NOMO-1 (cell line): ENCODE measurements around the gene EFEMP2.
A peak's percentile ranks its signal among the peaks of the same experiment; 100 is the strongest.
"Not testable (repeated sequence)": the region's sequence is repeated elsewhere in the genome, so short reads cannot be mapped to it uniquely, and the experiment has no call there.

Source experiments
- DNase-seq, 2 experiments: peaks; one replicate each; lab custom pipeline; 2025; ENCODE audit not compliant: unreplicated experiment in 2 of 2; lab: John Stamatoyannopoulos, UW

EFEMP2 gene

DNA sequence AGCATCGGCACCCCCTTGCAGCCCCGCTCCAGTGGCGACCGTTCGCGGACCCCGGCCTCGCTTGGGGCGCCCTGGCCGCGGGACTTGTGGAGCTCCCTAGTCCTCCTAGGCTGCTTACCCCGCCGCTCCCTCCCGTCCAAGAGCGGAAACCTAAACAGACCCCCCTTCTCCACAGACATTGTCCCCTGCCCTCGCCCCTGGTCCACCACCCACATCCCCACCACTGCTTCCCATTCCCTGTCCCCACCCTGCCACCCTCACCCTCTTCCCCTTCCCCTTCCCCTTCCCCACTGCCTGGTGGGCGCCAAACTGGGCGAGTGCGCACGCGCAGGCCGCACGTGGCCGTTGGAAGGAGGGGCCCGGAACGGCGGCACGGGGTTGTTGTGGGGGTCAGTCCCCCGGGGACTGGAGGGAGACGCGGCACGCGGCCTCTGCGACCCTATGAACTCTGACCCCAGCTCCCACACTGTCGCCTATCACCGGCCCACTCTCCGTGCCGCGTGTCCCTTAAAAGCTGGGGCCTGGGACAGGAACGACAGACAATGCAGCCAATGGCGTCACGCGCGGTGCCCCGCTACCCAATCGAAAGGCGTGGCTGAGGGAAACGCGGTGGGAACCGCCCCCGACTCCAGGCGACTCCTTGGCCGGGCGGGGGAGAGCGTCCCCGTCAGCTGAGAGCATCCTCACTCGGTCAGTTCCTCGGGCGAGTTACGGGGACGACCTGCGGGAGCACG lies 39.1 kb downstream of the EFEMP2 start, which contains the start of gene SNX32:
Gene SNX32, plus strand, starts transcription at position 667 of the 734 bp plus-strand sequence. CDS start 103 bp downstream, outside the sequence.
- peak; percentile 92 to 93 for DNase-seq

GRCh38 chr11:65832231-65832630 lies 40.4 kb downstream of the EFEMP2 start:
- not testable (repeated sequence) for DNase-seq

DNA sequence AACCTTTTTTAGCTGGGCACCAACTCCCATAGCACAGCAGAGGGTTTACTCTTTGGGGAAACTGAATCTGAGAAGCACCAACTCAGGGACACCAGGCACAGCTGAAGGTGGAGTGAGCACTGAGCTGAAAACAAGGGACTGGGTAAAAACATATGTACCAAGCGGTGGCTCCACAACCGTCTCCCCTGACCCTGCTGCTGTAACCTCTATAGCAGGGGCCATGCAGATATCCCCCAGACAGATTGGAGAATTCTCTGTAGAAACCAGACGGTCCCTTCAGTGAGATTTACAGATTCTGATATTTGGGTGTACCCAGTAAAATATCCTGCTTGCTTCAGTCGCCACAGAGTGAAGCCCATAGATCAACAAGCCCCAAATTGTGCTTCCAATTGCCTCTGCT lies 43.1 kb downstream of the EFEMP2 start:
- no peak for DNase-seq

DNA sequence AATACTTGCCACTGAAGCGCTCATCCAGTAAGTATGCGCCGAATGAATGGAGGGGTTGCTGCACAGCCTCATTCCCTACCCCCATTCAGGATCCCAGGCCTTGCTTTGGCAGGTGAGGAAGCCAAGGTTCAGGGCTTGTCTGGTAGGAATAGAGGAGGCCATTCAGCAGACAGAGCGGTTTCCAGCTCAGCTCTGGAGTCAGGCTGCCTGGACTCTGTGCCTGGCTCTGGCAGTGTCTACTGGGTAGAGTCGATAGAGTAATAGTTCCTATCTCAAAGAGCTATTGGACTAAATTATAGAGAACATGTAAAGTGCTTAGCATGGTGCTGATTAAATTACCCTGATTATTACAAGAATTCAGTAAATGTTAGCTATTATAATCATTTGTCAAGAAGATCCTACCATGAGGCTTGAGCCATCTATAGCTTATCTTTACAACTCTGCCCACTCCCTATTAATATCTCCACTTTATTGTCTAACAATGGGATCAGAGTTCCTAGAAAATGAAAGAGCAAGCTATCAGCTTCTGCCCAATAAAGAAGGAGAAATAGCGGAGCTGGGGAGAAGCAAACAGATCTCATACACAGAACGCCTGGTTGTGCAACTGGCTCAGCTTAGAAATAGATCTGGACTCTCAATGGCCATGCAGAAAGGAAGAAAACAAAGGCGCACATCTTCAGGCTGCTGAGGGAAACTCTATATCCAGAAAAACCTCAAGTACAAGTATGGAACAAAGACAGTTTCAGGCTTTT lies 45.4 kb downstream of the EFEMP2 start:
- DNase-seq: no peak

DNA sequence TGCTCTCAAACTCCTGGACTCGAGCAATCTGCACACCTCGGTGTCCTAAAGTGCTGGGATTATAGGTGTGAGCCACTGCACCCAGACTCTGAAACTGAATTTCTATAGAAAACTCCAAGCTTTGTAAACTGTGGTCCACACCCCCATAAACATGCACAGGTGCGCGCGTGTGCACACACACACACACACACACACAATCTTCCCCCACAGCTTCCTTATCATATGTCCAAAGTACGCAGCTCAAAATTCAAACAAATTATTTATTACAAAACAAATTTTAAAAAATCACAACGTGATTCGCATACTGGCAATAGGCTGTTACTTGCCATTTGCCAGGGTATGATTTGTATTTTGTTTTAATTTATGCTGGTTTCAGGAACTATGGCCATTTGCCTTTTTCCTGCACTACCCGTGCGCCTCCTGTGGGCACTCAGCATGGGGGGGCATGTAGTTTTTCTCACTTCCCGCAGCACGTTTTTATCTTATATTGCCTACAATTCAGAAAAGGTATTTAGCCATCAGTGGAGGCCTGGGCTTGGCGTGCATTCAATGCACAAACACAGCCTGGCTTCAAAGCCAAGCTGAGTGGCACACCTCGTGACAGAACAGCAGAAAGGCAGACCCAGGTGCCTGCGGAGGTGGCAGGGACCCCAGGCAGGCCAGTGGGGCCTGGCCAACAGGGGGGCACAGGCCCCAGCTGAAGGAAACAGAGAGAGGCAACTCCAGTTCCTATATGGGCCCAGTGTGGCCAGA lies 49.6 kb downstream of the EFEMP2 start:
- no peak for DNase-seq

DNA sequence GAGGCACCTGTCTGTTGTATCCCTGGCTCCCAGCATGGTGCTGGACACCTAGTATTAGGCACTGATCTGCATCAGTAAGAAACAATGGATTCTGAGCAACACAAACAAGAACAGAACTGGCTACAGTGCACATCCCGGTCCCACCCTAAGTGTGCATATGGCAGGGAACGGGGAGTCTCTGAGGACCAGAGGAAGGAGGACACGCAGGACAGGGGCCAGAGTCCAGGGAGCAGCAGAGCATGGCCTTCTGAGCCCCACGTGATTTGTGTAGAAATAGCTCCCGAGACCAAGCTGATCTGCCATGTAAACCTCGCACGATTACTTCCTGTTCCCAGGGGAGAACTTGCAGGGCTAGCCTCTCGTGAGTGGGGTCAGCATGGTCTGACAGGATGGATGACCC lies 51.5 kb downstream of the EFEMP2 start:
- peak in 1 of 2 experiments; percentile 23 for DNase-seq

DNA sequence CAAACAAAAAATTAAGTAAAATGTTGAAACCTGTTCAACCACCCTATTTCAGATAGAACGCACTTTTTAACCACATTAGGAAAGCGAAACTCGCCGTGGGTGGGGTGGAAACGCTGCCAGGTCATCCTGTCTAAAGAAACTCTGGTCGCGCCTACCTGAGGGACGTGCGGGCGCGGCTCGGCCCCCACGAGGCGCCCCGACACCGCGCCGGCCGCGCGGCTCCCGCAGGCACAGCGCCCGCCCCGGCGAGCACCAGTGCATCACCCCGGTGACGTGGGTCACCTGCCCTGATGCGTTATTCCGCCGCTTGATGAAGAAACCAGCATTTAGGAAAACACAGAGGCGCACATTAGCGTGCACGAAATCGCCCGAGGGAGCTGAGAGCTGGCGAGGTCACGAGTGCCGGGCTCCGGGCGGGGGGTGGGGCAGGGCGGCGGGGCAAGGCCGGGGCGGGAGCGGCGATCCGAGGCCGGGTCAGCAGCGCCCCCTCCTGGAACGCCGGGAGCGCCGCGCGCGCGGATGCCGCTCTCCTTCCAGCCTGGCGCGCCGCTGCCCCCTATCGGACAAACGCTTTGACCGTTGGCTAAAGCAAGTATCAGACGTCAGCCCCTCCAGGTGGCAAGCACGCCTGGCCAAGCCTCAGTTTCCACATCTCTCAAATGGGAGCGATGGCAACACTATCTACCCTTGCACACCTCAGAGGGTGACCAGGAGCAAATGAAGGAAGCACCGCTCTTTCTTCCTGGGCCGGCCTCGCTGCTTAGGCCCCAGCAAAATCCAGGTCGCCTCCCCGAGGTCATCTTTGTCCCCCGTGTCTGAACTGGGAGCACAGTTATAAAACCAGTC lies 54.5 kb downstream of the EFEMP2 start:
- peak; percentile 80 to 89 for DNase-seq

- DNase-seq: no peak
These were observed 55.2 kb downstream of the EFEMP2 start for GRCh38 chr11:65817312-65817834.

DNA sequence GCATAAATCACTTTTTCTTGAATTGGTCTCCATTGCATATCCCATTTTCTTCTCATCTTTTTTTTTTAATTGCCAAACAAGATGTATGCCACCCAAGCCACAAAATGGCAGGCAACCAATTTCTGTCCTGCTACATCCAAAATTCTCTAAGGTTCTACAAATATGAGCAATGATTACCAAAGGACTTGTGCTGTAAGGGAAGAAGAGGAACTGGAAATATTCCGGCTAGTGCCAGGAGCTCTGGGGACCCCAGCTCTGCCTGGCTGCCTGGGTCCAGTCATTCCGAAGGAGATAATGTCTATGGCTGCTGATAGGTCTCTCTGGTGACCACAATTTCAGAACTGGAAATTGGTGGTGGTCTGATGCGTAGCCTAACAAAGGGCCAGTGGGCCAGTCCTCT lies 55.9 kb downstream of the EFEMP2 start:
- no peak for DNase-seq
